DMS79 (cell line): ENCODE measurements around the gene CCDC169.
A peak's percentile ranks its signal among the peaks of the same experiment; 100 is the strongest.
"Not testable (repeated sequence)": the region's sequence is repeated elsewhere in the genome, so short reads cannot be mapped to it uniquely, and the experiment has no call there.

Source experiments
- DNase-seq: peaks from one replicate; lab custom pipeline; 2025; lab: John Stamatoyannopoulos, UW

The CCDC169 gene

DNA sequence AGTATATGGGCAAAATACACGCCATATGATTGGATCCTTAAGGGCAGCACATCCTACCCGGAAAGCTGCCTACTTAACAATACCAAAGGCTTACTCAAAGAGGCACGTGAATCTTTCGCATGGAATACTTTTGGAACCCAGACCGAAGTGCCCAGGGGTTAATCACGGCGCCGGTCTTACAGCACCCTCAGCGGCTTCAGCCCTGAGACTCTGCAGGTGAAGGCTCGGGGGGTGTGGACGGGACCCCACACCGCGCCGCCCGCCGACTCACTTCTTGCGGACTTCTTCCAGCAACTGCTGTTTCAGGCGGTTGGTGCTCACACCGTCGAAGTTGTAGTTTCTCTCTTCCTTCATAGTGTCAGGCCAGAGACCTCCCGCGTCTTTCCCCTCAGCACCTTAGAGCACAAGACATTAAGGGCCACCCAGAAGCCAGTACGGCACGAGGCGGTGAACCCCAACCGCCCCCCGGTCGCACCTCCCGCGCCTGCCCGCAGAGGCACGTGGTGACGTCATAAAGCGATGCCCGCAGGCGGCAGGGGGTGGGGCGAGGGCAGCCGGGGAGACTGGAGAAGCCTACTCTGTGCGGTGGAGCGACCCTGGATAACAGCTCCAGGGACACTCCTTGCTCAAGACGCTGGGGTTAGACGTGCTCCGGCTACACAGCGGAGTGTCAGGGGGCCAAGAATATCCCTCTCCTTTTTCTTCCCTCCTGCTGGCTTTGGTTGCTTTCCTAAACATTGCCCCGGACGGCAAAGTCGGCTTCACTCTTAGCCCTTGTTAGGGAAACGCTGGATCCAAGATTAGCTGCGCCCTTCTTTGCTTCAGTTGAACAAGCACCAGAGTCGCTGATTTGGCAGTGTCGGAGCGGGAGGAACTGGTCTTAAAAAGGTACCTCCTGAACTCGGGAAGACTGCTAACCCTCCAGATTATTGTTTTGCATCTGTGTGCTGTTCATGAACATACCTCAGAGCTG is at the start of gene CCDC169:
TSS of gene CCDC169 (minus strand) at position 449 of the 973 bp plus-strand sequence. CDS start at position 354, 95 bp downstream.
- peak; percentile 48 for DNase-seq

DNA sequence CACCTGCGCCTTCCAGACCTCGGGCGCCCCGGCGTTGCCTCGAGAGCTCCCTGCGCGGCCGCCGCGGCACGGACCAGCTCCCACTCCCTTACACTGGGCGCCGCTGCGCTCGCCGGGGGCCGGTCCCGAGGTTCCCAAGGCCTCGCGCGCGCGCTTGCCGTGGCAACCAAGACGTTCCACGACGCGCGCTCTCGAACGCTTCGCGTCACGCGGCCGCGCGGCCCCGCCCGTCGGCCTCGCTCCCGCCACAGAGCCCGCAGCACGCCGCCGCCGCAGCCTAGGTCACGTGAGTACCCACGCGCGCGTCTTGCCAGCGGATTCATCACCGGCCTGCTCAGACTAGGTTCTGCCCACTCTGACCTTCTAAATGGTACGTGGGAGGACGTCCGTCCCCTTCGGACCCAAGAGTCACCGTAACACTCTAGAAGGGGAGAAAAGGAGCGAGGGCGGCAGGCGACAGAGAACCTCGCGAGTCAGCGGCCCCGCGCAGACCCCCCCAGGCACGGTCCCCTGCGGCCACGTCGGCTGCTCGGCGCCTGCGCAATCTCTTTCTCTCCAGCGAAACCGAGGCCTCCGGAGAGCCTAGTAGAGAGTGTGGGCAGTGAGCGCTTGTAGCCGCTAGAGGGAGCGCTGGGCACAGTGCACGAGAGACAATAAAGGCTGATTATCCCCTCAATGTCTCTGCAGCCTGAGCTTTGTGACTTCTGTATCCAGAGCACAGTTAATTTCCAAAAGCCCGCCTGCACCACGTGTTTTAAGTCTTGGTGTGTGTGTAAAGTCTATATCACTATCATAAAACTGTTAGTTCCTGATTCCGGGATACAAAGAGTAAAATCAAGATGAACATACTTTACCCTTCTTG is 48.8 kb upstream of the CCDC169 start, which contains the start of gene SPART:
TSS of gene SPART (minus strand) at position 173 of the 862 bp plus-strand sequence. CDS start 10,564 bp downstream, outside the sequence.
- DNase-seq = peak; percentile 75

DNA sequence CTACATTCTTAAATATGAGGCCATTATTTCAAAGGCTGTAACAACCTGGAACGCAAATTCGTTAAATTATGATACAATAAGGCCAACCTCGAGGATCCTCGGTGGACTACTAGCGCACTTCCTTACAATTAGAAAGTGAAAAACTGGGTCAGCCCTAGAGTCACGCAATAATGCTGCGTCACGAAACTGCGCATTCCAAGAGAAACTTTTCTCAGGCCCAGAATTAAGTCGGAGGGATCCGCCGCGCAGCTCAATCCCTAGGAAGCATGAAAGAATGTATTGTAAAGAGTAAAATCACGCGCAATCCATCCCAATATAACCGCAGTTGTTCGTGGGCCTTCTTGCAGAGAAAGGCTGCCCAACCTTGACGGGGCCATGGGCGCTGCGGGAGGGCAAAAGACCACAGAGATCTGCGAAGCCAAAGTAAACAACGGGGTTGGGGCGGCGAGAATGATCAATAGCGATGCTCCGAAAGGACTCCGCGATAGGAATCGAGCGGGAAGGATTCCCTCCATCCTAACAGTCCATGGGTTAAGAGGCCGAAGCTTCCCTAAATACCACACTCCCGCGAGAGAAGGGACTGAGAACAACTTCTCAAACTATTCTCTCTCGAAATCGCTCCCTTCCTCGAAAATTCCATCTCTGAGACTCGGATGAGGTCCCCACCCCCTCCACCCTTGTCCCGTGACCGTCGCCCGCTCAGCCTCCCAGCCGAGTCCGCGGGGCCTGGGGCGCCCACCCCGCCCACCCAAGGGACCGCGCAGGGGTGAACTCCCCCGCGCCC is 48.0 kb upstream of the CCDC169 start:
- DNase-seq = peak; percentile 34

DNA sequence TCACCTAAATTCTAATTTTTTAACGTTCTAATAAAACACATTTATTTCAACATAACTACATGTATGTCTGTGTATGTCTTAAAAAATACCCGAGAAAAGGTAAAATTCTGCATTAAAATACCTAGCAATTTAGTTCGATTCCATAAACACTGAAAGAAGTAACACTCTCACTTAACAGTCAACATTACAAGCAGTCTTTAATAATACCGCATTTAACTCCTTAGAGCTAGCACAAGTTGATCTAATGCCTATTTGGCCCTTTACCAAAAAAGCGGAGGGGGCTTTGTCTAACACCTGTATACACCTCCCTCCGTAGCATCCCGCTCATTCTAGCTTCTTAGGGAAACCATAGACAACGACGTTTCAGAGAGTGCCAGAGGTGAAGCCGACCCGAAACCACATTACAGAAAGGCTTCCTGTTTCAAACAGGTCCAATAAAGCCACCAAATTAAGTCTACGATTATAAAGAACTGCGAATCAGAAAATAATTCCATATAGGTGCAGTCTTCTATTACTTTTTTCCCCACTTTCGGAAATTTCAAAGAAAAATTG is 47.3 kb upstream of the CCDC169 start:
- peak; percentile 44 for DNase-seq

DNA sequence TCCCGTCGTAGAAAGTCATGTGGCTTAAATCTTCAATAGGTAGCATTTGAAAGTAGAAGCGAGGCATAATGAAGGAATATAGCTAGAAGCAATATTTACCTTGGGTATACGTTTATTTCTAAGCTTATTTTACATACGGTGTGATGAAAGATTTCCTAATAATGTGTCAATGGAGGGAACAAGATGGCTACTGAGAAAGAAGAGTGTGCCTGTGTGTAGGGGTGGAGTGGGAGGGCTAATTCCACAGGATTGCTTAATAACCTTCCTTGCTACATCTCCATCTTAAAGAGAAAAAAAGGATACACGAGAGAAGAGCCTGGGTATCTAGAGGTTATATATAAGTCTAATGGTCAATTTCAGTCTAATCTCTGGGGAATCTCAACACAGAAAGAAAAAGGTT is 46.6 kb upstream of the CCDC169 start:
- DNase-seq = peak; percentile 5

- DNase-seq = no peak
Measured at GRCh38 chr13:36343766-36344165, 46.2 kb upstream of the CCDC169 start.

GRCh38 chr13:36342715-36343114 is 45.1 kb upstream of the CCDC169 start:
- no peak for DNase-seq

DNA sequence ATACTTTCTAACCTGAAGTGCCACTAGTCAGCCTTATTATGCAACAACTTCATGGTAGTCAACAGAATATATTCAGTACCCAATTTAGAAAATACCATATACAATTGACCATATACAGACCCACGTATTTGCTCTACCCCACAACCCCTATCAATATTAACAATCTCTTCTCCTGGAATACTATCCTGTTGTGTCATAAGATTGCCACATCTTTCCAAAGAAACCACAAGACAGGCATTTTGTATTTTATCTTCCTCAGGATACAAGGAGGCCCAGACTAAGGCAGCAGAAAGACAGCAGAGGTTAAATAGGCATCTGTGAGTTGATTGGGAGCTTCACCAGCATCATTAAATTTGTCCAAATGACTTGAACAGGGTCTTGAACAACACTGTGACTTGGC is 44.1 kb upstream of the CCDC169 start:
- no peak for DNase-seq

GRCh38 chr13:36339600-36340155 is 42.1 kb upstream of the CCDC169 start:
- no peak for DNase-seq

DNA sequence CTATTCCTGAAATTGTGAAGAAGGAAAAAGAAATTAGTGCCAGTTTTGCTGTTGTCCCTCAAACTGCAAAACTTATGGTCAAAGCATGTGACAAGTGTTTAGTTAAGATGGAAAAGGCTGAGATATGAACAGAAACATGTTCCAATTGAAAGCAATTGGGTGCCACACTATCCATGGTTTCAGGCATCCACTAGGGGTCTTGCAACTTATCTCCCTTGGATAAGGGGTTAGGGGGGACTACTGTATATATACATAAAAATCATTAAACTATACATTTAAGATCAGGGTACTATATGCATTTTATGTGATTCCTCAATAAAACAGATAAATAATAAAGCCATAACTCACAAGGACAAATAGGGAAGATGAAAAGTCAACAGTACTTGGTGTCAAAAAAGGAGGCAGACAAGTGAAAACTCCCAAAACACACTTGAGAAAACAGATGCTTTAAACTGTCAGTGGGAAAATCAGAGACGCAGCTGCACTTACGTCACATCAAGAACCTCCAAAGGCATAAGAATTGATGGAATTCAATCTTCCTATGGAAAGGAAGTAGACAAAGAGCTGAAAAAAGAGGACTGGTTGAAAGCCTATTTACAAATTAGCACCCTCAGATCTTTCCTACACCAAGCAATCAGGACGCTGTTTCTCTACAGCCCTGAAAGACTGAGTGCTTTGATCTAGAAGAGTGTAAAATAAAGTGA is 40.5 kb upstream of the CCDC169 start:
- no peak for DNase-seq

DNA sequence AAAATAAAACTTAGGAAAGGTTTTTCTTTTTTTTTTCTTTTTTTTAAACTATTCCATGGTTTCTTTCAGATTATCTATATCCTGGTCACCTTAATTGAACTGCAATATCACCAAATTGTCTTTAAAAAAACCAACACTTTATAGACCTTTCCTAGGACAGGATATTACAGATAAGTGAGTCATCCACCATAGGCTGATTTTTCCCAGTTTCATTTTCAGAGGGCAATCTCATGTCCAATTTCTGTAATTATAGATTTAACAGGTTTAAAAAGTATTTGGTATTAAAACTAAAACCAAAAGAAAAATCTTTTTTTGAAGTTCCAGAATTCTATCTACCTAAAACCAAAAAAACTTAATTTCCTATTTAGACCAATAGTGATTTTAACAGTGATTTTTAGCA is 35.4 kb upstream of the CCDC169 start:
- DNase-seq = no peak

- not testable (repeated sequence) for DNase-seq
Measured at GRCh38 chr13:36332255-36332654, 34.6 kb upstream of the CCDC169 start.

GRCh38 chr13:36331280-36331679 is 33.7 kb upstream of the CCDC169 start:
- no peak for DNase-seq

GRCh38 chr13:36329361-36329760 is 31.7 kb upstream of the CCDC169 start:
- DNase-seq = no peak

GRCh38 chr13:36328821-36329220 is 31.2 kb upstream of the CCDC169 start:
- no peak for DNase-seq

GRCh38 chr13:36325912-36326311 is 28.3 kb upstream of the CCDC169 start:
- no peak for DNase-seq

DNA sequence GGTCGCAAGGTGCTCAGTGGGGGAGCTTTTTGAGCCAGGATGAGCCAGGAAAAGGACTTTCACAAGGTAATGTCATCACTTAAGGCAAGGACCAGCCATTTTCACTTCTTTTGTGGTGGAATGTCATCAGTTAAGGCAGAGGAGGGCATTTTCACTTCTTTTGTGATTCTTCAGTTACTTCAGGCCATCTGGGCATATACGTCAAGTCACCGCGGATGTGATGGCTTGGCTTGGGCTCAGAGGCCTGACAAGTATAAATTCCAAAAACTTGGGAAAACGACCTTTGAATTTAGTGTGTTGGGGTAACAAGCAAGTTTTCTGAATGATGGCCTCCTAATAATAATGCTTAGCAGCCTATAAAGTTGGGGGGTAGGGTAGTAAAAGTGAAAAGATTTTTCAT is 27.3 kb upstream of the CCDC169 start:
- DNase-seq = not testable (repeated sequence)

GRCh38 chr13:36323951-36324566 is 26.4 kb upstream of the CCDC169 start:
- no peak for DNase-seq

DNA sequence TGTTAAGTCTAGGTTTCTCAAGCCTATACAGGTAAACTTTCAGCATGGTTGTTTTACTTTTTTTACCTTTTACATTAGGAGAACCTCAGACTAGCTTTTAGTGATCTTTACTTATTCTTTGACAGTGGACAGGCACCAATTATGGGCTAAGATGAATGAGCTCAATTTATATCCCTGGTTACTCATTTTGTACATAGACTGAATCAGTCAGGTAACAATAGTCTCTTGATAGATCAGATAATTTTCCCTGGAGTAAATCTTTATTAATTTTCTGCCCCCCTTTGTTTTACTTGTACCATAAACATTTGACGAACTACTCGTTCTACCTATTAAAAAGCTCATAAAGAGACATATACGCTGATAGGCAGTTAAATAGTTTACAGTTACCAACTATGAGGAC is 25.8 kb upstream of the CCDC169 start:
- no peak for DNase-seq

- not testable (repeated sequence) for DNase-seq
Measured at GRCh38 chr13:36319793-36320192, 22.2 kb upstream of the CCDC169 start.
